ENCODE data around the gene ARL16. TPM values are rescaled to one million over a fixed set of nuclear protein-coding genes. Genes with fewer than 3 reads are reported as not detected.

Gene ARL16
- total and polyA plus RNA-seq, 2 of the 8 experiments (the other 6 are each of a cell fraction or from before 2014, with no cell fraction given), result 37.0 to 60.8 TPM

GRCh38 chr17:81682565-81683207 lies 911 bp downstream of the ARL16 start:
- Histone ChIP-seq H2BK5ac (ENCODE audit: low read depth, low read length) (0 out of 2 replicates have a peak overlapping the region, but pooled peaks have one; percentile 60), H3K9ac (replicated peaks in 1 of 4; ENCODE audit: extremely low read depth in 1 of 4, low read depth in 3 of 4, low read length in 3 of 4) (peak overlapping the region; percentile 35 to 76 (median 73)), H3K23ac (ENCODE audit: insufficient read length) (no peak overlapping the region), H3K27ac (ENCODE audit: low read depth, low read length) (peak overlapping the region; percentile 58; the same call in 1 of the 2 replicates), H2BK20ac (ENCODE audit: low read length) (no peak overlapping the region), H2BK12ac (ENCODE audit: low read depth, low read length) (no peak overlapping the region), H2AFZ (ENCODE audit: low read length) (no peak overlapping the region), H3K36me3 (ENCODE audit: control insufficient read depth in 2 of 4, insufficient read depth in 4 of 4, low read length in 3 of 4) (peaks cover 2 to 12% (median 9%) of the 10 kb centered on the region in 4 experiments; a peak in 6 of 8 replicates), H3K4me1 (replicated peaks in 1 of 4; ENCODE audit: control insufficient read depth in 3 of 4, insufficient read depth in 4 of 4, low read length in 3 of 4) (peaks cover 3 to 14% (median 7%) of the 10 kb centered on the region in 4 experiments; a peak in 6 of 7 replicates), H4K91ac (replicated peaks; ENCODE audit: insufficient read length, low read length) (no peak overlapping the region), H4K20me1 (replicated peaks in 1 of 2; ENCODE audit: control insufficient read depth in 1 of 2, insufficient read depth in 2 of 2, low read length in 2 of 2) (peaks cover 0 to 25% of the 10 kb centered on the region in 2 experiments), H2BK15ac (ENCODE audit: low read length) (no peak overlapping the region), H2BK120ac (replicated peaks; ENCODE audit: low read depth, low read length) (no peak overlapping the region), H3K79me1 (ENCODE audit: low read depth, low read length) (peaks cover 15% of the 10 kb centered on the region), H2AK5ac (ENCODE audit: low read depth, low read length) (no peak overlapping the region), H4K8ac (ENCODE audit: extremely low read depth, insufficient read depth, low read length) (peak overlapping the region; percentile 83; the same call in 1 of the 2 replicates), H3K4me2 (ENCODE audit: insufficient read depth in 1 of 2, low read depth in 2 of 2, low read length in 2 of 2) (peak overlapping the region; percentile 77 to 84), H3K27me3 (replicated peaks in 1 of 4; ENCODE audit: control insufficient read depth in 3 of 4, extremely low read depth in 1 of 4, insufficient read depth in 3 of 4, low read length in 3 of 4) (no peaks in the 10 kb centered on the region; a peak in 1 of 7 replicates), H3K4me3 (ENCODE audit: extremely low read depth in 1 of 4, insufficient read depth in 2 of 4, low read depth in 3 of 4, low read length in 4 of 4) (peak overlapping the region; percentile 76 to 89 (median 87)), H3K23me2 (ENCODE audit: low read depth, low read length) (peaks cover 12% of the 10 kb centered on the region), H3K9me3 (ENCODE audit: insufficient read depth in 2 of 2, low read depth in 1 of 2, low read length in 1 of 2) (no peaks in the 10 kb centered on the region), H4K5ac (ENCODE audit: insufficient read length, low read depth, low read length) (peak overlapping the region; percentile 56), H3K18ac (ENCODE audit: extremely low read depth, low read length) (no peak overlapping the region), H3K56ac (replicated peaks; ENCODE audit: insufficient read length, low read depth, low read length) (peak overlapping the region; percentile 70), H3K14ac (ENCODE audit: insufficient read length) (no peak overlapping the region), H3K4ac (replicated peaks; ENCODE audit: insufficient read length, low read depth, low read length) (no peak overlapping the region), H3K79me2 (ENCODE audit: control insufficient read depth in 1 of 2, insufficient read depth in 2 of 2, low read length in 2 of 2) (peaks cover 4 to 39% of the 10 kb centered on the region in 2 experiments; a peak in 3 of 4 replicates)
- no peak for FAIRE-seq
- ChIA-PET CTCF (ENCODE audit: partially characterized antibody) (interaction anchor here (1.2 to 2.9 kb wide), 5 partner anchors 11 to 28 kb away, joined by 3 to 10 read pairs (median 5); no protein-coding TSS in a partner anchor), POLR2A (ENCODE audit: partially characterized antibody) (interaction anchor here (0.6 to 28.4 kb wide), 10 partner anchors 12 to 169 kb away, joined by 3 to 436 read pairs (median 6); partner anchors contain the start of genes CCDC137, MRPL12, NPLOC4 and OXLD1)
- DNase-seq (ENCODE audit: low read depth in 1 of 2, low spot score in 2 of 2), result no peak
- 55% methylated on average over 19 of the region's 19 CpGs; no CpG with 5 or more reads in 1 of the 2 experiments for WGBS, 2 experiments (ENCODE audit: extremely low coverage in 1 of 2, insufficient coverage in 1 of 2, insufficient read length in 1 of 2, insufficient replicate concordance in 2 of 2, low coverage in 1 of 2, low lambda C conversion rate in 2 of 2, missing lambda C conversion rate in 1 of 2)
- TF ChIP-seq TEAD4 (IDR thresholded peaks at IDR 0.05; ENCODE audit: low read depth, low read length), result no peak
- no peak for TF ChIP-seq CBX8 (IDR thresholded peaks at IDR 0.05; ENCODE audit: borderline replicate concordance, low read depth, low read length)
- no peak for TF ChIP-seq RBBP5 (IDR thresholded peaks at IDR 0.05; ENCODE audit: borderline replicate concordance, low read depth, low read length)
- no peak for TF ChIP-seq RFX5 (IDR thresholded peaks at IDR 0.05; ENCODE audit: borderline replicate concordance, low read depth, low read length)
- TF ChIP-seq RXRA (IDR thresholded peaks at IDR 0.05; ENCODE audit: insufficient read depth, low read depth, low read length), result no peak
- TF ChIP-seq ASH2L (IDR thresholded peaks at IDR 0.05; ENCODE audit: low read length), result no peak
- TF ChIP-seq GTF2F1 (IDR thresholded peaks at IDR 0.05; ENCODE audit: borderline replicate concordance, low read depth, low read length), result no peak
- no peak for TF ChIP-seq ZNF274 (IDR thresholded peaks at IDR 0.05; ENCODE audit: borderline replicate concordance, extremely low read depth, low read length)
- no peak for TF ChIP-seq SAP30 (IDR thresholded peaks at IDR 0.05; ENCODE audit: insufficient read depth, insufficient replicate concordance, low read length)
- no peak for TF ChIP-seq YY1 (IDR thresholded peaks at IDR 0.05; ENCODE audit: low read depth, low read length)
- TF ChIP-seq, protein P1, sequence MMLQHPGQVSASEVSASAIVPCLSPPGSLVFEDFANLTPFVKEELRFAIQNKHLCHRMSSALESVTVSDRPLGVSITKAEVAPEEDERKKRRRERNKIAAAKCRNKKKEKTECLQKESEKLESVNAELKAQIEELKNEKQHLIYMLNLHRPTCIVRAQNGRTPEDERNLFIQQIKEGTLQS (IDR thresholded peaks at IDR 0.05; ENCODE audit: insufficient read depth, low read depth, low read length), result no peak
- TF ChIP-seq SIRT6 (IDR thresholded peaks at IDR 0.05; ENCODE audit: low read length), result no peak
